ENCODE measurements around the gene CFTR. TPM values are rescaled to one million over a fixed set of nuclear protein-coding genes. Genes with fewer than 3 reads are reported as not detected.

Gene CFTR
- total RNA-seq, 1 experiment from 2014 or later, result 1.2 TPM

DNA sequence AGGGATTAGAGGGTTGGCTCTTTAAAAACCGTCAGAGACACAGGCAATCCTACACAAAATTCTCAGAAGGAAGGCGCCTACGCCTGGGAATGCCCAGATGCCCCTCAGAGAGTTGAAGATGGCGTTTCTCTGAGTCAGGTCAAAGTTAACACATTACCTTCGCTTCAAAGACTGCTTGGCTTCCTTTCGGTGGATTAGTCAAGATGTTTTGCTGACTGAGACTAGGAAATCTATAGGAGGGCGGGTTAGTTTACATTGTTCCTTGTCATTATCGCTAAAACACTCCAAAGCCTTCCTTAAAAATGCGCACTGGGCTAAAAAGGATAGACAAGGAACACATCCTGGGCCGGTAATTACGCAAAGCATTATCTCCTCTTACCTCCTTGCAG, 995 bp upstream of the CFTR start:
- Histone ChIP-seq H3K27me3 (ENCODE audit: insufficient read depth, low read length) (no peaks in the 10 kb centered on the region; the same call in 1 of the 2 replicates), H2BK120ac (ENCODE audit: low read depth, low read length, poor library complexity, severe bottlenecking) (no peak overlapping the region), H3K56ac (ENCODE audit: insufficient read length, low read depth, low read length) (no peak overlapping the region), H4K20me1 (ENCODE audit: control insufficient read depth, insufficient read depth, insufficient read length) (no peaks in the 10 kb centered on the region), H3K4me1 (ENCODE audit: insufficient read depth, low read length) (no peaks in the 10 kb centered on the region), H3K9me3 (ENCODE audit: control insufficient read depth, low read depth, low read length) (no peaks in the 10 kb centered on the region), H2BK12ac (ENCODE audit: insufficient read length, low read depth, low read length) (no peak overlapping the region), H3K79me2 (ENCODE audit: insufficient read depth, low read length) (no peaks in the 10 kb centered on the region), H2BK20ac (ENCODE audit: low read depth, low read length, poor library complexity, severe bottlenecking) (no peak overlapping the region), H3K23me2 (ENCODE audit: insufficient read length, low read depth, low read length, poor library complexity, severe bottlenecking) (peaks cover 14% of the 10 kb centered on the region), H2AK5ac (ENCODE audit: insufficient read length, low read length) (no peak overlapping the region), H3K14ac (ENCODE audit: insufficient read depth, low read length) (no peak overlapping the region), H4K8ac (replicated peaks; ENCODE audit: insufficient read length, low read depth, low read length) (no peak overlapping the region), H3K18ac (ENCODE audit: insufficient read length, low read depth, low read length) (no peak overlapping the region), H4K91ac (ENCODE audit: insufficient read length, low read depth, low read length) (no peak overlapping the region), H3K9ac (ENCODE audit: extremely low read depth, insufficient read length, low read length) (peak overlapping the region; percentile 38), H2BK15ac (ENCODE audit: low read depth, low read length) (no peak overlapping the region), H2BK5ac (ENCODE audit: insufficient read length, low read length) (no peak overlapping the region), H3K79me1 (ENCODE audit: insufficient read depth, low read depth, low read length, poor library complexity, severe bottlenecking) (no peaks in the 10 kb centered on the region), H3K4ac (ENCODE audit: low read depth, low read length) (no peak overlapping the region), H3K27ac (ENCODE audit: insufficient read length, low read depth, low read length) (no peak overlapping the region), H4K5ac (ENCODE audit: insufficient read length, low read depth, low read length) (no peak overlapping the region), H3T11ph (ENCODE audit: low read length) (no peak overlapping the region), H3K4me2 (ENCODE audit: insufficient read depth, insufficient read length, low read length) (peak overlapping the region; percentile 92), H3K23ac (ENCODE audit: insufficient read length, low read depth, low read length) (no peak overlapping the region), H2AFZ (ENCODE audit: low read length) (peak overlapping the region; percentile 50)
- H3K36me3 Mint-ChIP-seq (ENCODE audit: insufficient read depth in 1 of 3, low read depth in 3 of 3), result no peaks in the 10 kb centered on the region
- TF ChIP-seq, protein P1, sequence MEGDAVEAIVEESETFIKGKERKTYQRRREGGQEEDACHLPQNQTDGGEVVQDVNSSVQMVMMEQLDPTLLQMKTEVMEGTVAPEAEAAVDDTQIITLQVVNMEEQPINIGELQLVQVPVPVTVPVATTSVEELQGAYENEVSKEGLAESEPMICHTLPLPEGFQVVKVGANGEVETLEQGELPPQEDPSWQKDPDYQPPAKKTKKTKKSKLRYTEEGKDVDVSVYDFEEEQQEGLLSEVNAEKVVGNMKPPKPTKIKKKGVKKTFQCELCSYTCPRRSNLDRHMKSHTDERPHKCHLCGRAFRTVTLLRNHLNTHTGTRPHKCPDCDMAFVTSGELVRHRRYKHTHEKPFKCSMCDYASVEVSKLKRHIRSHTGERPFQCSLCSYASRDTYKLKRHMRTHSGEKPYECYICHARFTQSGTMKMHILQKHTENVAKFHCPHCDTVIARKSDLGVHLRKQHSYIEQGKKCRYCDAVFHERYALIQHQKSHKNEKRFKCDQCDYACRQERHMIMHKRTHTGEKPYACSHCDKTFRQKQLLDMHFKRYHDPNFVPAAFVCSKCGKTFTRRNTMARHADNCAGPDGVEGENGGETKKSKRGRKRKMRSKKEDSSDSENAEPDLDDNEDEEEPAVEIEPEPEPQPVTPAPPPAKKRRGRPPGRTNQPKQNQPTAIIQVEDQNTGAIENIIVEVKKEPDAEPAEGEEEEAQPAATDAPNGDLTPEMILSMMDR (conservative IDR thresholded peaks at IDR 0.05), result no peak
- no CpG with 5 or more reads among the region's 11 CpGs for WGBS (ENCODE audit: extremely low coverage, insufficient read length, low lambda C conversion rate)
- no peak overlapping the region for H3K27ac Mint-ChIP-seq
- H3K9me3 Mint-ChIP-seq, result no peaks in the 10 kb centered on the region
- H3K4me3 Mint-ChIP-seq, result peak overlapping the region; percentile 63 to 90
- H3K4me1 Mint-ChIP-seq, result peaks cover 15 to 26% of the 10 kb centered on the region in 2 experiments
- peaks cover 45% of the 10 kb centered on the region for H3K27me3 Mint-ChIP-seq (ENCODE audit: low read depth)
- peak; percentile 26 for DNase-seq
